Astrocyte of the cerebellum (primary cell): ENCODE measurements around the gene MAIP1.

Experiments
- DNase-seq: peaks from one replicate; pipeline ENCODE4 v3.0.0-alpha.2; 2011; ENCODE audit warnings: low read depth
- H3K4me3 ChIP-seq: 2 replicates; pipeline ENCODE4 v1.5.1; 2011; ENCODE audit warnings: mild to moderate bottlenecking, low read depth, low read length, moderate library complexity
- CTCF ChIP-seq: IDR thresholded peaks from 2 replicates; pipeline ENCODE4 v1.5.1; 2012; ENCODE audit warnings: low read length, low read depth, moderate library complexity, mild to moderate bottlenecking; ENCODE audit errors: missing control alignments
- in situ Hi-C: cut with HindIII; loops from 2 replicates; pipeline ENCODE4 v1.10.0; 2017; ENCODE audit warnings: low sequenced_read_pairs

The MAIP1 gene

GRCh38 chr2:199962203-199962602, 6.8 kb downstream of the MAIP1 start:
- DNase-seq = no peak
- H3K4me3 ChIP-seq = no peak overlapping the region
- in situ Hi-C loops = no loop called here
- TF ChIP-seq CTCF = no peak

- in situ Hi-C loops = no loop called here
- no peak overlapping the region for H3K4me3 ChIP-seq
- TF ChIP-seq CTCF = no peak
- DNase-seq = no peak
Measured at GRCh38 chr2:199966405-199966804, 11.0 kb downstream of the MAIP1 start.

- in situ Hi-C loops = no loop called here
Measured at GRCh38 chr2:199966976-199967375, 11.6 kb downstream of the MAIP1 start.

GRCh38 chr2:199968126-199968525, 12.7 kb downstream of the MAIP1 start:
- in situ Hi-C loops = no loop called here
- no peak overlapping the region for H3K4me3 ChIP-seq
- DNase-seq = no peak
- TF ChIP-seq CTCF = no peak

More at GRCh38 chr2:199966976-199967375, 11.6 kb downstream of the MAIP1 start:
- no peak for DNase-seq
- no peak for TF ChIP-seq CTCF
- no peak overlapping the region for H3K4me3 ChIP-seq

GRCh38 chr2:199972088-199972626, 16.8 kb downstream of the MAIP1 start:
- no peak for DNase-seq
- H3K4me3 ChIP-seq = no peak overlapping the region
- TF ChIP-seq CTCF = no peak
- in situ Hi-C loops = loop anchor here (5.0 kb wide), 1 partner anchor 510 kb away; no protein-coding TSS in a partner anchor

- no peak for DNase-seq
- in situ Hi-C loops = loop anchor here (5.0 kb wide), 1 partner anchor 509 kb away; no protein-coding TSS in a partner anchor
- peak; percentile 52 for TF ChIP-seq CTCF
- H3K4me3 ChIP-seq = no peak overlapping the region
Measured at GRCh38 chr2:199973703-199974102, 18.3 kb downstream of the MAIP1 start.
